ENCODE data around the gene KRT8.

Gene KRT8

DNA sequence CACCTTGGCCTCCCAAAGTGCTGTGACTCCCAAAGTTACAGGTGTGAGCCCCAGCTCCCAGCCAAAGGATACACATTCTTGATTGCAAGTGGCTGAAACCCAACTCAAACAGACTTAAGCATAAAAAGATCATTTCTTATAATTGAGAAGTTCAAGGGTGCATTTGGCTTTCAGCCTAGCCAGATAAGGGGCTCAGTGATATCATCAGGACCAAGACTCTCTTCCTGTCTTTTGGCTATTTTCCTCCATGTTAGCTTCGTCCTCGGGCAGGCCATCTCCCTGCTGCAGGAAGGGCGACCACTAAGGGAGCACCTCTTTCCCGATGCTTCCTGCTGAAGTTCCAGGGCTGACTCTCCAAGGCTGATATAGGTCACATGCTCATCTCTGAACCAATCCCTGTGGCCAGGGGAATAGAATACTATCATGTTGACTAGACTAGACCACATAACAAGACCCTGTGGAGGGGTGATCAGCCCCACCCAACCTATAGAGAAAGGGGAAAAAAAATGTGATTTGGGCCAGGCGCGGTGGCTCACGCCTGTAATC, 9.8 kb upstream of the KRT8 start:
- Mint-ChIP-seq H3K4me1 (no peaks in the 10 kb centered on the region), H3K9me3 (no peaks in the 10 kb centered on the region), H3K36me3 (ENCODE audit: low read depth) (no peaks in the 10 kb centered on the region), H3K27ac (no peak overlapping the region), H3K27me3 (peaks cover 5% of the 10 kb centered on the region), H3K4me3 (no peak overlapping the region)
- ATAC-seq (no peak), DNase-seq (no peak)

DNA sequence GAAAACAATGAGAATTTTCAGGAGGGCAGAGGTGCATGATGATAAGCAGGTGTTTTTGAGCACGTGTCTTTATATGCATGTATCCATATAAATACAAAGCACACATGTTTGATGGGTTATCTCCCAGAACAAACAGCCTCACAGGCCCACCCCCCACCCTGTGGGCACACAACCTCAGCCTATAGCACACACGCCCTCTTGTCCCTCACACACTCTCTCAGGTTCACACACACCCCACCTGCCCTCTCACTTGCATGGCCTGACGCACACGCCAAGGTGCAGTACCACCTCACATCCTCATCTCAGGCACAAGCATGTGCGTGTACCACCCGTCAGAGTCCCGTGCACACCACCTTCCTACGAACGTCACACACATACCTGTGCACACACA, 8.6 kb upstream of the KRT8 start:
- Mint-ChIP-seq H3K4me1 (no peaks in the 10 kb centered on the region), H3K27me3 (peaks cover 5% of the 10 kb centered on the region), H3K27ac (no peak overlapping the region), H3K9me3 (no peaks in the 10 kb centered on the region), H3K4me3 (no peak overlapping the region), H3K36me3 (ENCODE audit: low read depth) (no peaks in the 10 kb centered on the region)
- ATAC-seq (no peak), DNase-seq (no peak)

DNA sequence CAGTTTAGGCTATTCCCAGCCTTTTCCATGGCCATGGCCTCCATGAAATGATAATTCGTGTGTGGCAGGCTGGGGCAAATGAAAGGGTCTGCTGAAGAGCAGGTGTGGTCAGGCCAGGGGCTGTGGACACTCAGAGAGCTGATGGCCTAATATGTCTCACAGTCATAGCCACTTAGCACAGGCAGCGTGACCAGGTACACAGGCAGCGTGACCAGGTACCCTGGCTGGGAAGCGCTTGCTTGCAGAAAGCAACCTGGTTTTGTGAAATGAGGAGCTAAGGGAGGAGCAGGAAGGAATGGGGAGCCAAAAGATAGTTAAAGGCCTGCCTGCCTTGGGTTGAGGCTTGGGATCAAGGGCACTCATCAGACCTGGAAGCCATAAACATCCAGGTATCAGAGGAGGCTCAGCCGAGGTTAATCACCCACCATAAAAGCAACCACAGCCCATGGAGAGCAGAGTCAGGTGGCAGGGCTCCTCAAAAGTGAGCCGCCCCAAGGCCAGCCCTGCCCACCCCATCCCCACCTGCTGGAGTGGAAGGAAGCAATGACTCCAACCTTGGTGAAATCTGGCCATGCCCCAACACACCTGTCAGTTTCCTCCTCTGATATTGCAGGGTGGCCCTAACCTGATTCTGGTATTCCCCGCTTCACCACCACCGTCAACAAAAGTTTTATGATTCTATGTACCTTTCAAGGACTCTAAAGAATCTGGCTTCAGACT, 8.0 kb upstream of the KRT8 start:
- DNase-seq (no peak), ATAC-seq (no peak)
- H3K4me3 Mint-ChIP-seq, result no peak overlapping the region
- H3K27me3 Mint-ChIP-seq, result peaks cover 5% of the 10 kb centered on the region
- H3K4me1 Mint-ChIP-seq, result peaks cover 2% of the 10 kb centered on the region
- no peaks in the 10 kb centered on the region for H3K9me3 Mint-ChIP-seq
- no peak overlapping the region for H3K27ac Mint-ChIP-seq
- H3K36me3 Mint-ChIP-seq (ENCODE audit: low read depth), result no peaks in the 10 kb centered on the region

DNA sequence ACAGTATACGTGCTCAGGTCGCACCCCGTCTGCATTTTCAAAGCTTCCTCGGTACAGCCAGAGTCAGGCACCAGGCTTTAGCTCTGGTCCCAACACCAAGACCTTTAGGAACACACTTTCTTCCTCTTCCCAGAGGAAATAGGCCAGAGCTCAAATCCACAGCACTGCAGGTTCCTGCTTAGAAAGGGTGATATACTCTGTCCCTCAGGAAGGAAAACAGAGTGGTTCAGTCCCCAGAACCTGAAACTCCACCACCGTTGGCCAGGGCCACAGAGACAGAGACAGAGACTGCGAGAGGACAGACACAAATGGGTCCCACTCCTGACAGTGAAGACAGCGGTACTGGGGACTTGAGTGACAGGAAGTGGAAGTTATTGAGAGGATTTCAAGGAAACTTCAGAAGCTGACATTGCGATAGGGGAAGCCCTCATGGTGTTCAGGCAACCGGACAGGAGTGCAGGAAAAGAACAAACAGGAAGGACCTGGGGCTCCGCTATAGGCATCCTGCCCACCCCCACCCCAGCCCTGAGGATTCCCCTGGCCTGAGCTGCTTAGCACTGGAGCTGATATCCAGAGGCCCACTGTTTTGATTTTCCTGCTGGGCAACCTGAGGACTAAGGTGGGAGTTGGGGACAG, 5.5 kb upstream of the KRT8 start:
- ATAC-seq (no peak), DNase-seq (no peak)
- H3K4me3 Mint-ChIP-seq, result no peak overlapping the region
- peaks cover 2% of the 10 kb centered on the region for H3K4me1 Mint-ChIP-seq
- no peaks in the 10 kb centered on the region for H3K9me3 Mint-ChIP-seq
- no peaks in the 10 kb centered on the region for H3K36me3 Mint-ChIP-seq (ENCODE audit: low read depth)
- no peaks in the 10 kb centered on the region for H3K27me3 Mint-ChIP-seq
- no peak overlapping the region for H3K27ac Mint-ChIP-seq

DNA sequence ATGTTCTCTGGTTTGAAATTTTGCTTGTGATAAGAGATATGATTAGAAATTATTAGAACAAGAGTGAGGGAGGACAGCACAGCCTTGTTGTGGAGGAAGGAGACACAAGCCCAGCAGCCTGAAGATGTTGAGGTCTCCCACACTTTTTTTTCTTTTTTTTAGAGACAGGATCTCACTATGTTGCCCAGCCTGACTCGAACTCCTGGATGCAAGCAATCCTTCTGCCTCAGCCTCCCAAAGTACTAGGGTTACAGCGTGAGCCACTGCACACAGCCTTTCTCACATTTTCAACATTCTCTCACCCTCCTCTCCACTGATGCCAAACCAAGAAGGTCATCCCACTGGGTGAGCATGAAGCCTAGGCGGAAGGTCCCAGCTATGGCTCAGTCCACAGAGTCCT, 4.9 kb upstream of the KRT8 start:
- DNase-seq (no peak), ATAC-seq (no peak)
- Mint-ChIP-seq H3K4me1 (peaks cover 2% of the 10 kb centered on the region), H3K36me3 (ENCODE audit: low read depth) (no peaks in the 10 kb centered on the region), H3K27me3 (no peaks in the 10 kb centered on the region), H3K9me3 (no peaks in the 10 kb centered on the region), H3K27ac (no peak overlapping the region), H3K4me3 (no peak overlapping the region)

DNA sequence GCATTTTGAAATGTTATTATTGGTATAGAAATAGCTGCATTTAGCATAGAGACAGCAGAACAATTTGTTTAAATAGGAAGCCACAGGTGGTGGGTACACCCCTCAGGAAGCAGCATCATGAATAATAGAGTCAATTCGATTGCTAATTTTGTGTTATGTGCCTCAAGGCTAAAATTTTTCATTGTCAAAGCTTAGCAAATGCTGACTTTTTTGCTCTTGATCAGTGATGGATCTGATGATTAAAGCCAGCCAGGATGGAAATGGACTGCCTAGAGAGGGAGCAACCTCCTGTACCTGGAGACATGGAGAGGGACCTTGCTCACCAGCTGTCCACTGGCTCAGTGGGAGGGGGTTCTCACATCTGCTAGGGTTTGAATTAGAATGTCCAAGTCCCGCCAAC, 4.5 kb upstream of the KRT8 start:
- DNase-seq, result no peak
- H3K27me3 Mint-ChIP-seq, result no peaks in the 10 kb centered on the region
- no peak for ATAC-seq
- peaks cover 2% of the 10 kb centered on the region for H3K4me1 Mint-ChIP-seq
- H3K36me3 Mint-ChIP-seq (ENCODE audit: low read depth), result no peaks in the 10 kb centered on the region
- H3K27ac Mint-ChIP-seq, result no peak overlapping the region
- H3K4me3 Mint-ChIP-seq, result no peak overlapping the region
- no peaks in the 10 kb centered on the region for H3K9me3 Mint-ChIP-seq

DNA sequence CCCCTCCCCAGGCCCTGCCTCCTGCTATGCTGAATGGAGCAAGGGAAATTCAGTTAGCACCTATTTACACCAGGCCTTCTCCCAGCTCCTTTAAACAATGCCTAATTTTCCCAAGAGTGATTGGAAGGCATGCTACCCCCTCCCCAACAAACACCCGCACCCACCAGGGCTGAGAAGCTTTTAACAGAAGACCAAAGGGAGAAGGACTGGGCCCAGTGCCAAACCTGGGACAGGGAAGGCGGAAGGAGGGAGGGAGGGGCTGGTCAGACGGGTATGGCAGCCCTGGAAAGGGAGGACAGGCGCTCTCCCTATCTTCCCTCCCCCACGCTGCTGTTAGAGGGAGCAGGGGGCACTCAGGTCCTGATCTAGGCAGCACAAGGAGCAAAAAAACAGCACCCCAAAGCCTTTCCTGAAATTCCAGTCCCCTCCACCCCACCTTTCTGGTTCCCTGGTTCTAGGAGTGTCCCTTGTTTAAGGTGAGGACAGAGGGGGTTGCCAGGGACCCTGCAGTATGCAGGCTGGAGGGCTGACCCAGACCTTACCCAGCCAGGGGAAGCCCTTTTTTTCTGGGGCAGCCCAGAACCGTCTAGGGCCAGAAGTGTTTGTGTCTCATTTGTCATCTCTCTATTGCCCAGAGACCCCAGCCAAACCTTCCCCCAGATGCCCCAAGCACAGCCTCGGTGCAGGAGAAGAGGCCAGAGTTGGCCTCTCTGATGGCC, 2.4 kb upstream of the KRT8 start:
- ATAC-seq (no peak), DNase-seq (no peak)

DNA sequence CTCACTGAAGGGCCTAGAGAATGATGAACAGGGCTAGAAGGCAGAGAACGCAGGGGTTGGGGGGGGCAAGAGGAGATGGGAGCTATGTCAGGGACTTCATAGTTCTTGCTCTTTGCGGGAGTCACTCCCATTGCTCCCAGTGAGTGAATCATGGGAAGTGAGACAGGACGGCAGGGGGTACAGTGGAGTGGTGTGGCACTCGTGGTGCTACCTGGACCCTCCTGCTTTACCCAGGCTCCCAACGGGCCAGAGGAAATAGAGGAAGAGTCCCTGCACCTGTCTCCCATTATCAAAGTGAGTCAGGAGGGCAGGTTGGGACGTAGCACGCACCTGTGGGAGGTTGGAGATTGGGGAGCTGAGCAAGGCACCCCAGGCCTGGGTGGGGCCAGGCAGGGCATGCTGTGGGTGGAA, 1.3 kb upstream of the KRT8 start:
- H3K27me3 Mint-ChIP-seq, result peaks cover 3% of the 10 kb centered on the region
- H3K9me3 Mint-ChIP-seq, result no peaks in the 10 kb centered on the region
- no peaks in the 10 kb centered on the region for H3K36me3 Mint-ChIP-seq (ENCODE audit: low read depth)
- no peak overlapping the region for H3K4me3 Mint-ChIP-seq
- ATAC-seq, result no peak
- peaks cover 11% of the 10 kb centered on the region for H3K4me1 Mint-ChIP-seq
- H3K27ac Mint-ChIP-seq, result no peak overlapping the region
- no peak for DNase-seq

More for the DNA sequence above, 2.4 kb upstream of the KRT8 start:
- peaks cover 3% of the 10 kb centered on the region for H3K27me3 Mint-ChIP-seq
- peaks cover 11% of the 10 kb centered on the region for H3K4me1 Mint-ChIP-seq
- no peaks in the 10 kb centered on the region for H3K9me3 Mint-ChIP-seq
- no peaks in the 10 kb centered on the region for H3K36me3 Mint-ChIP-seq (ENCODE audit: low read depth)
- H3K27ac Mint-ChIP-seq, result no peak overlapping the region
- H3K4me3 Mint-ChIP-seq, result no peak overlapping the region

DNA sequence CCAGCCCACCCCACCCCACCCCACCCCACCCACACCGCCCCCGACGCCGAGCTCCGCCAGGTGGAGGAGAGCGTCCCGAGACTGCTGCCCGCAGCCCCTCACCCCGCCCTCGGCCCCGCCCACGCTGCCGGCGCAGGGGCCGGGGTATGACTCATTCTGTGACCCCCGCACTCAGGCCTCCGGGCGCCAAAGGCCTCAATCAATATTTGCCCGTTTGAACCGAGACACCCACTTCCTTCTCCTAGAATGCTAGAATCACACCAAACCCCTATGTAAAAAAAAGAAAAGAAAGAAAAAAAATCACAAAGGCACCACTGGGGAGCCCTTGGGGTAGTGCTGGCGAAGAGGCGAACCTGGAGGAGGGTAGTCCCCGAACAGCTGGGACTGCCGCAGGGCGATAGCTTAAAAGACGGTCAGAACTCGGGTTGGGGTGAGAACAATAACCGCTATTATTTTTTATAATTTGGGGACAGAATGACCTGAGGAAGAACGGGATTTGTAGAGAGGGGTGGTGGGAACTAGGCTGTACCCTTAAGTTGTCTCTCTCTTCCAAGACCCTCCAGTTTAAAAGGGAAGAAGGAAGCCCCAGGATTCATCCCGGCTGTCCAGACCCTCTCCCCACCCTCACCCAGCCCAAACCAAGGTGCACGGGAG, 894 bp downstream of the KRT8 start:
- peaks cover 3% of the 10 kb centered on the region for H3K27me3 Mint-ChIP-seq
- peak overlapping the region; percentile 58 for H3K4me3 Mint-ChIP-seq
- H3K36me3 Mint-ChIP-seq (ENCODE audit: low read depth), result no peaks in the 10 kb centered on the region
- H3K4me1 Mint-ChIP-seq, result peaks cover 11% of the 10 kb centered on the region
- DNase-seq (peak; percentile 52), ATAC-seq (no peak)
- no peaks in the 10 kb centered on the region for H3K9me3 Mint-ChIP-seq
- H3K27ac Mint-ChIP-seq, result peak overlapping the region; percentile 71

DNA sequence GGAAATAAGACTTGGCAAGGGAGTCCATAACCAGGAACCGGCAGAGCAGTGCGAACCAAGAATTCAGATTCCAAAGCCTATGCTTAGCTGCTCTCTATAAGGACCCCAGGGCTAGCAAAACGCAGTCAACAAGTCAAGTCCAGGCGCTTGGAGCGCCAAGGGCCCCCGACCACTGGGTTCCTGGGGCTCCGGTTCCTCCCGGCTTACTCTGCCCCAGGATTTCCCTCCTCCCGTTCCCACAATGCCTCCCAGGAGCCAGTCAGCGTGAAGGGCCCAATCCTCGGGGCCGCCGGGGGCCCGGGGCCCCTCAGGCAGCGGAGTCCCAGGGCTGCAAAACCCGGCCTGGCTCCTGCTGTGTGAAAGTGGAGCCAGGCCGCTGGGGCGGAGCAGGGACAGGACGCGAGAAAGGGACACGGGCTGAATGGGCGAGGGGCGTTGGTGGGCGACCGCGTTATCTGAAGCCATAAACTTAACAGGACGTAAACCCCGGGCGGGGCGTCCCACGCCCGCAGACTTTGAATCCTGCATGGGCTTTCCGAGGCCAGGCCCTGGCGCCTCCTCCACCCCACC, 1.5 kb downstream of the KRT8 start:
- peak; percentile 76 for ATAC-seq

DNA sequence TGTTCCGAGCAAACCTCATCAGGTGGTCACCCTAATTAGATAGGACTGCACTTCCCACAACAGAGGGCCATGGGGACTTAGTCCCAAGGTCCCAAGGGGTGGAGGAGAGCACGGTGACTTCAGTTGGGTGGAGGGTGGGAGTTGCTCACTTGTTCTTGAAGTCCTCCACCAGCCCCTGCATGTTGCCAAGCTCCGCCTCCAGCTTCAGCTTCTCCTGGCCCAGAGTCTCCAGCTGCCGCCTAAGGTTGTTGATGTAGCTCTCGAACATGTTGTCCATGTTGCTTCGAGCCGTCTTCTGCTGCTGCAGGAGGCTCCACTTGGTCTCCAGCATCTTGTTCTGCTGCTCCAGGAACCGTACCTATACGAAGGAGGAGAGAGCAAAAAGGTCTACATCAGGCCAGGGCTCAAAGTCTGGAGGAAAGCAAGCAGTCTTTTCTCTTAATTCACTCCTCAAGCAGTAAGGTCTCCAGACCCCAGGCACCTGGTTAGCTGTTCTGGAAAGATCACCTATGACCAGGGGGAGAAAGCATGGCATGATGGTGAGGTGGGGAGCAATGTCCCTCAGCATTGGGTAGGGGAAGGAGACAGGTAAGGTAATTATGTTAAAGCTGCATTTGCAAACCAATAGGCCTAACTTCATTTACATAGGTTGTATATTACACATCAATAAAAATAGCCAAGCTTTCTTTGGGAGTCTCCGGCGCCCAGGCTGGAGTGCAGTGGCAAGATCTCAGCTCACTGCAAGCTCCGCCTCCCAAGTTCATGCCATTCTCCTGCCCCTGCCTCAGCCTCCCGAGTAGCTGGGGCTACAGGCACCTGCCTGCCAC, 2.9 kb downstream of the KRT8 start:
- H3K27me3 Mint-ChIP-seq, result peaks cover 3% of the 10 kb centered on the region
- H3K4me1 Mint-ChIP-seq, result peaks cover 9% of the 10 kb centered on the region
- H3K36me3 Mint-ChIP-seq (ENCODE audit: low read depth), result no peaks in the 10 kb centered on the region
- ATAC-seq (no peak), DNase-seq (no peak)
- H3K9me3 Mint-ChIP-seq, result no peaks in the 10 kb centered on the region
- no peak overlapping the region for H3K27ac Mint-ChIP-seq
- H3K4me3 Mint-ChIP-seq, result no peak overlapping the region

More for the DNA sequence above, 1.5 kb downstream of the KRT8 start:
- peak; percentile 65 for DNase-seq
- no peak overlapping the region for H3K4me3 Mint-ChIP-seq
- H3K36me3 Mint-ChIP-seq (ENCODE audit: low read depth), result no peaks in the 10 kb centered on the region
- no peaks in the 10 kb centered on the region for H3K9me3 Mint-ChIP-seq
- no peak overlapping the region for H3K27ac Mint-ChIP-seq
- H3K4me1 Mint-ChIP-seq, result peaks cover 10% of the 10 kb centered on the region
- H3K27me3 Mint-ChIP-seq, result peaks cover 3% of the 10 kb centered on the region

DNA sequence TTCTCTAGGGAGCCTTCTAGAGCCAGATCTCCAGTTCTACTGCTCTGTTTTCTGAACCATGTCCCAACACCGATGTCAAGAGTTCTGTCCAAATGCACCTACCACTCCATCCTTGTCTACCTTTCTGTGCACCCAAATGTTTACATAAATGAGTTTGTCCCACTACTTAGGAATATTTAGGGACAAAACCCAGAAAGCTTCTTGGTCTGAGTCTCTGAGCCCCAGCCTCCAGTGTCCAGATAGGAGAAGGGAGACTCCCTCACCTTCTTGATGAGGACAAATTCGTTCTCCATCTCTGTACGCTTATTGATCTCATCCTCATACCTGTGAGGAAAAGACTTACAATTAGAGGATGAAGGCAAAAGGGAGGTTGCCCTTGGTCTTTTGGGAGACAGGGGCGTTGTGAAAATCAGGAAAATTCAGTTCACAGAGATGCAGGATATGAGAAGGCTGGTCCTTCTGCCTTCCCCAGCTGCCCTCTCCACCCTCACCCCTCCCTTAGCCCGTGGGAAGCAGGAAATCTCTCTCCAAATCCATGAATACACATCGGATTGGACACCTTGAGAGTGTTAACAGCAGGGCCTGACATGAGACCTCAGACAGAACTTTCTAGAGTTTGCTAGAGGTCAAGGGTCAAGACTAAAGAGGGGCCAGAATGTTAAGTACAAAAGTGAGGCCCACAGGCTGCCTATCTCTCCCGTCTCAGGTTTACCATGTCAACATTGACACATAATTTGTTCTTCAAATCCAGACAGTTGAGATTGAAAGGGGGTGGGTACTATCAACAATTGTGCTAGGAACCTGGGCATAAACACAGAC, 3.8 kb downstream of the KRT8 start:
- DNase-seq (no peak), ATAC-seq (no peak)
- Mint-ChIP-seq H3K36me3 (ENCODE audit: low read depth) (no peaks in the 10 kb centered on the region), H3K27ac (no peak overlapping the region), H3K4me3 (no peak overlapping the region), H3K4me1 (peaks cover 9% of the 10 kb centered on the region), H3K9me3 (no peaks in the 10 kb centered on the region), H3K27me3 (peaks cover 3% of the 10 kb centered on the region)
